Lower leg skin (tissue), 4 donors: Measurements from ENCODE around the gene TACR2. TPM values are rescaled to one million over a fixed set of nuclear protein-coding genes. Genes with fewer than 3 reads are reported as not detected.

Experiments used
- DNase-seq, 2 donors: peaks; one replicate each; pipeline ENCODE4 v3.0.0-alpha.2; 2019; ENCODE audit warnings: low spot score in 2 of 2
- H3K4me3 ChIP-seq: fragments of 200-600 bp; sonication (generic); 2 replicates; pipeline ENCODE4 v1.5.1; 2017; ENCODE audit warnings: mild to moderate bottlenecking, low read depth; ENCODE audit not compliant: poor library complexity, severe bottlenecking
- CTCF ChIP-seq, 3 donors: fragments of 450-650 bp; IDR thresholded peaks; one replicate each; pipeline ENCODE4 v1.5.1; 2016; ENCODE audit warnings: antibody characterized with exemption in 3 of 3, mild to moderate bottlenecking in 3 of 3, moderate library complexity in 2 of 3
- POLR2A ChIP-seq, 2 donors: fragments of 450-650 bp; IDR thresholded peaks; one replicate each; pipeline ENCODE4 v1.6.1; 2016 to 2017; ENCODE audit warnings: antibody characterized with exemption in 2 of 2, mild to moderate bottlenecking in 1 of 2, moderate library complexity in 1 of 2
- WGBS, 2 donors: methylation state at CpG; one replicate each; pipeline ENCODE4 v1.1.5; 2018; 5-methylcytosine and 5-hydroxymethylcytosine counted together
- intact Hi-C: fragments of 100-400 bp; cut with DNase I; formaldehyde crosslinking; loops from one replicate; pipeline ENCODE4 v1.15.0; 2023; ENCODE audit warnings: low total_unique reads
- total RNA-seq, 4 donors: library from RNA; depleted of rRNA; stranded (reverse); fragments of >200 nt; gene quantifications; one replicate each; pipeline ENCODE4 v1.1.0, GENCODE V29; 2016

TACR2 gene
- total RNA-seq, 4 donors from 2014 or later, result 0.29 to 1.8 (median 1.7) TPM; not detected in 1

- 89 to 95% methylated on average over 10 of the region's 10 CpGs for WGBS, 2 donors
- intact Hi-C loops, result no loop called here
- DNase-seq, result no peak
- TF ChIP-seq CTCF (IDR thresholded peaks at IDR 0.05) (no peak), POLR2A (IDR thresholded peaks at IDR 0.05) (no peak)
- no peak overlapping the region for H3K4me3 ChIP-seq
Observed at GRCh38 chr10:69415951-69416350, 767 bp downstream of the TACR2 start.

- H3K4me3 ChIP-seq, result no peak overlapping the region
- TF ChIP-seq POLR2A (IDR thresholded peaks at IDR 0.05) (no peak), CTCF (IDR thresholded peaks at IDR 0.05) (no peak)
- DNase-seq, result no peak
- intact Hi-C loops, result no loop called here
- 88 to 92% methylated on average over 13 of the region's 13 CpGs for WGBS, 2 donors
Observed at GRCh38 chr10:69415049-69415448, 1.7 kb downstream of the TACR2 start.

GRCh38 chr10:69414036-69415018 lies 2.4 kb downstream of the TACR2 start:
- intact Hi-C loops, result loop anchor here (5.0 kb wide), 1 partner anchor 93 kb away; no protein-coding TSS in a partner anchor
- 83 to 88% methylated on average over 20 of the region's 20 CpGs for WGBS, 2 donors
- H3K4me3 ChIP-seq, result no peak overlapping the region
- no peak for DNase-seq
- TF ChIP-seq POLR2A (IDR thresholded peaks at IDR 0.05) (no peak), CTCF (IDR thresholded peaks at IDR 0.05) (no peak)

GRCh38 chr10:69413221-69413865 lies 3.4 kb downstream of the TACR2 start:
- intact Hi-C loops, result loop anchor here (5.0 kb wide), 1 partner anchor 94 kb away; no protein-coding TSS in a partner anchor
- H3K4me3 ChIP-seq, result no peak overlapping the region
- 16 to 22% methylated on average over 13 of the region's 13 CpGs for WGBS, 2 donors
- no peak for TF ChIP-seq CTCF (IDR thresholded peaks at IDR 0.05)
- peak; percentile 67 to 93 for DNase-seq

- H3K4me3 ChIP-seq, result no peak overlapping the region
- intact Hi-C loops, result loop anchor here (5.0 kb wide), 1 partner anchor 95 kb away; no protein-coding TSS in a partner anchor
- TF ChIP-seq POLR2A (IDR thresholded peaks at IDR 0.05), result no peak
- no peak for TF ChIP-seq CTCF (IDR thresholded peaks at IDR 0.05)
- no peak for DNase-seq
- WGBS, 2 donors, result 80 to 81% methylated on average over 3 of the region's 3 CpGs
Observed at GRCh38 chr10:69412232-69412790, 4.4 kb downstream of the TACR2 start.
